Cardiac muscle cell (in vitro differentiated cells and primary cell): ENCODE data around the gene GLB1L3. TPM values are rescaled to one million over a fixed set of nuclear protein-coding genes. Genes with fewer than 3 reads are reported as not detected.

Experiments
- DNase-seq, 2 donors: peaks; one replicate each; pipeline versions ENCODE4 v3.0.0 to v3.0.0-alpha.2; 2010 to 2017; ENCODE audit warnings: low read depth in 1 of 2, low spot score in 1 of 2
- H3K27ac ChIP-seq: fragments of 200-600 bp; sonication (generic); 2 replicates; pipeline ENCODE4 v1.5.1; 2016
- H3K27me3 ChIP-seq: fragments of 200-600 bp; sonication (generic); 2 replicates; pipeline ENCODE4 v1.6.0; 2016; ENCODE audit warnings: control low read depth
- H3K36me3 ChIP-seq: fragments of 200-600 bp; sonication (generic); 2 replicates; pipeline ENCODE4 v1.5.1; 2016; ENCODE audit warnings: control low read depth
- H3K4me1 ChIP-seq: fragments of 200-600 bp; sonication (generic); 2 replicates; pipeline ENCODE4 v1.8.1; 2017; ENCODE audit warnings: low read depth, mild to moderate bottlenecking, mixed run types
- H3K4me3 ChIP-seq: fragments of 200-600 bp; sonication (generic); 2 replicates; pipeline ENCODE4 v1.5.1; 2016; ENCODE audit warnings: mild to moderate bottlenecking
- H3K9me3 ChIP-seq: fragments of 200-600 bp; sonication (generic); 2 replicates; pipeline ENCODE4 v1.5.1; 2017; ENCODE audit warnings: low read depth, mild to moderate bottlenecking, control low read depth
- CTCF ChIP-seq: IDR thresholded peaks from 2 replicates; pipeline ENCODE4 v1.5.1; 2012; ENCODE audit warnings: low read depth, mild to moderate bottlenecking, low read length
- polyA plus RNA-seq: library from polyadenylated mRNA; unstranded; fragments of >200 nt; fragmentation: Nextera tagmentation; extraction: Ambion mirVana; gene quantifications from 2 replicates; pipeline ENCODE4 v1.2.1, GENCODE V29; 2016
- total RNA-seq: library from RNA; depleted of rRNA; stranded (reverse); fragments of >200 nt; gene quantifications from 2 replicates; pipeline ENCODE4 v1.2.3, GENCODE V29; 2016

GLB1L3 gene
- total and polyA plus RNA-seq, 2 experiments from 2014 or later: not detected

DNA sequence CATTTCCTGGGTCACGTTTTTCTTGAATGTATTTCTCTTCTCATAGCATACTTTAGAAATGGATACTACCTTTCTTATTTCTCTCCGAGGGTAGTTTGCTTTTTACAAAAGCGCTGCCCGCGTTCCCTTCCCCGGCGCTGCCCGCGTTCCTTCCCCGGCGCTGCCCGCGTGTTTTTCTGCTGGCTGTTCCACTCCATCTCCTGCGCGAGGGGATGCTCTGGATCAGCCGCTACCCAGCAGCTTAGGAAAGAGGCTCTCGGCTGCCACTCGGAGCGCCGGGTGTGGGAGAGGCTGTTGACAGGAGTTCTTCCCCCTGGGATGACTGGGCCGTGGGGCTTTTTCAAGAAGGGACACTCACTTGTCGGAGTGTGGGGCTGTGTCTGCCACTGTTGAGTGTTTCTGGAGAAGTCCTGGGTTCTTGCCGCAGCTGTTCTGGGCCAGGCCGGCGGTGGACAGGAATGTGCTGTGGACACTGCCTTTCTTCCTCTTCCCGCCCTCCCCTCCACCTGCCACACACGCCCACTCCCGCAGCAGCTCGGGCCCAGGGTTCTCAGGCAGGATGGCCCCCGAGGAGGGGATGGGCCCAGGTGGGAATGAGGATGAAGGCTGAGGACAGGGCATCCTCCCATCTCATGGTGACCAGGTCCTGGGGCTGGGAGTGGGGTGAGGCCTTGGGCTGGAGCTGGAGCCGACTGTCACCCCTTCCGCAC lies 86.2 kb downstream of the GLB1L3 start:
- TF ChIP-seq CTCF: no peak
- DNase-seq: no peak
- no peaks in the 10 kb centered on the region for H3K4me1 ChIP-seq
- H3K27me3 ChIP-seq: no peaks in the 10 kb centered on the region
- no peaks in the 10 kb centered on the region for H3K9me3 ChIP-seq
- H3K27ac ChIP-seq: no peak overlapping the region
- H3K4me3 ChIP-seq: no peak overlapping the region
- no peaks in the 10 kb centered on the region for H3K36me3 ChIP-seq

DNA sequence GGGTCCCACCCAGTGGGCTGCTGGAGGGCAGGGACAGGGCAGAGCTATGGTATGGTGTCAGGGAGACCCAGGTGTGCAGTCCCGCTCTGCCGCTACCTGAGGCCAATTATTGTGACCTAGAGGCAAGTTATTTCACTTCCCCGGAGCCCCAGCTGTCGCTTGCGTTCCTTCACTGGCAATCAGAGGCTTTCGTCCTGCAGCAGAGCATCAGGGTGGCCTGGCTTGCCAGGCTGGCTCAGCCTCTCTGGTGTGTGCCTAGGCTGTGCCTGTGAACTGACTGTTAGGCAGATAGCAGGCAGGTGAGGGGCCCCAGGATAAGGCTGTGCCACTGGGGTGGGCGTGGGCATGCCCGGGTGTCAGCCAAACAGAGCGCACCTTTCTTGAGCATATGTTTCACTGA lies 87.0 kb downstream of the GLB1L3 start:
- H3K27ac ChIP-seq: no peak overlapping the region
- no peaks in the 10 kb centered on the region for H3K9me3 ChIP-seq
- DNase-seq: no peak
- H3K27me3 ChIP-seq: no peaks in the 10 kb centered on the region
- TF ChIP-seq CTCF: no peak
- H3K36me3 ChIP-seq: no peaks in the 10 kb centered on the region
- no peaks in the 10 kb centered on the region for H3K4me1 ChIP-seq
- H3K4me3 ChIP-seq: no peak overlapping the region

GRCh38 chr11:134363592-134363991 lies 87.4 kb downstream of the GLB1L3 start:
- Histone ChIP-seq H3K4me1 (no peaks in the 10 kb centered on the region), H3K27me3 (no peaks in the 10 kb centered on the region), H3K36me3 (no peaks in the 10 kb centered on the region), H3K27ac (no peak overlapping the region), H3K9me3 (no peaks in the 10 kb centered on the region), H3K4me3 (no peak overlapping the region)
- DNase-seq: peak in 1 of 2 donors; percentile 23
- no peak for TF ChIP-seq CTCF

DNA sequence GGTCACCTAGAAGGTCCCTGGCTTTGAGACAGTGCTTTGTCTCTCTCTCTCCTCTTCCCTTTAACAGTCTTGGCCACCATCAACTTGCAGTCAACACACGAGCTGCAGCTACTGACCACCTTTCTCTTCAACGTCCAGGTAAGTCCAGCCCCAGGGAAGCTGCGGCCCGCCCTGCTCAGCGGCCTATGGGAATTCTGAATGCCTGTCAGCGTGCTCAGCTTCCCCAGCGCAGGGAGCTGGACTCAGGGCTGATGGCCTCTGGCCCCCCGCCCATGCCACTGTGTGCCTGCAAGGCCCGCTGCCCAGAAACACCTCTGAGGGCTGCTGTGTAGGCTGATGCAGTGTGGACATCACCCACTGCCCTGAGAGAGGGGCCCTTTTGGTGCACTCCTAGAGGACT lies 88.1 kb downstream of the GLB1L3 start:
- Histone ChIP-seq H3K4me3 (no peak overlapping the region), H3K9me3 (no peaks in the 10 kb centered on the region), H3K36me3 (no peaks in the 10 kb centered on the region), H3K4me1 (no peaks in the 10 kb centered on the region), H3K27me3 (no peaks in the 10 kb centered on the region), H3K27ac (no peak overlapping the region)
- no peak for DNase-seq
- no peak for TF ChIP-seq CTCF

DNA sequence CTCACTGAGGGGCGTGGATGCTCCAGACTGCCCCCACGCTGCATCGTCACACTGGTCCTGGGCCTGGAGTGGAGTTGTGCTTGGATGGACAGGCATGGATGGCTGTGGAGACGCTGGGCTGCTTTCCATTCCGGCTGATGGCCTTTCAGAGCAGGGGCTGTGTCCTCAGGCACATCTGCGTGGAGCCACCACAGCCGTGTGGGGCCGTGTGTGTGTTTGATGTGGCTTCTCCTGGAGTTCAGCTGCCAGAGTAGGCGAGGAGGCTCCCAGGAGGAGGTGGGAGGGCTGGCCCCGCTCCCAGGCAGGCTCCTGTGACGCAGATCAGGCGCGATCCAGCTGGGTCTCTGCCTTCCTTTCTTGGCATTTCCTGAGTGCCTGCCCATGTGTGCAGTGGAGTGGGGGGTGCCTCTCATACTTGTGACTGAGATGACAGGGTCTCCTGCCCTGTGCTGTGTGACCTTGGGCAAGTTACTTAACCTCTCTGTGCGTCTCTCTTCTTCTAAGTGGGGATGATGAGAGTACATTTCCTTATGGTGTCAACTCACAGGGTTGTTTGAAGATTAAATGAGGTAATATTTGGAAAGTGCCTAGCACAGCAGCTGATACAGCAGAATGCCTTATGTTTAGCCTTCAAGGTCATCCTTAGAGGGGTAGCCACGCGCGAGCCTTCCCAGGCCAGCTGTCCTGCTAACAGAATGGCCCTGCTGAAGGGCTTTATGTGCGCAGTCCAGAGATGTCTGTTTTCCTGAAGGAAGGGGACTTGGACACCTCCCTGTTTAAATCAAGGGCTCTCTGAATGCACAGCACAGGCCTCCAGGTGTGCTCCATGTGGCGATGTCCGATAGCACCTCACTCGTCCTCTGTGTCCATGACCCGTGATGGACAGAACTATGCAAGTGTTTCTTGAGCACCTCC lies 89.1 kb downstream of the GLB1L3 start:
- H3K27ac ChIP-seq: no peak overlapping the region
- TF ChIP-seq CTCF: no peak
- H3K9me3 ChIP-seq: no peaks in the 10 kb centered on the region
- no peak for DNase-seq
- H3K4me3 ChIP-seq: no peak overlapping the region
- no peaks in the 10 kb centered on the region for H3K27me3 ChIP-seq
- no peaks in the 10 kb centered on the region for H3K36me3 ChIP-seq
- no peaks in the 10 kb centered on the region for H3K4me1 ChIP-seq
